Measurements from ENCODE around the gene PCOLCE2. TPM values are rescaled to one million over a fixed set of nuclear protein-coding genes. Genes with fewer than 3 reads are reported as not detected.
A peak's percentile ranks its signal among the peaks of the same experiment; 100 is the strongest.

Gene PCOLCE2
- total RNA-seq, 6 experiments from 2014 or later: 1.8 to 9.7 (median 3.8) TPM

DNA sequence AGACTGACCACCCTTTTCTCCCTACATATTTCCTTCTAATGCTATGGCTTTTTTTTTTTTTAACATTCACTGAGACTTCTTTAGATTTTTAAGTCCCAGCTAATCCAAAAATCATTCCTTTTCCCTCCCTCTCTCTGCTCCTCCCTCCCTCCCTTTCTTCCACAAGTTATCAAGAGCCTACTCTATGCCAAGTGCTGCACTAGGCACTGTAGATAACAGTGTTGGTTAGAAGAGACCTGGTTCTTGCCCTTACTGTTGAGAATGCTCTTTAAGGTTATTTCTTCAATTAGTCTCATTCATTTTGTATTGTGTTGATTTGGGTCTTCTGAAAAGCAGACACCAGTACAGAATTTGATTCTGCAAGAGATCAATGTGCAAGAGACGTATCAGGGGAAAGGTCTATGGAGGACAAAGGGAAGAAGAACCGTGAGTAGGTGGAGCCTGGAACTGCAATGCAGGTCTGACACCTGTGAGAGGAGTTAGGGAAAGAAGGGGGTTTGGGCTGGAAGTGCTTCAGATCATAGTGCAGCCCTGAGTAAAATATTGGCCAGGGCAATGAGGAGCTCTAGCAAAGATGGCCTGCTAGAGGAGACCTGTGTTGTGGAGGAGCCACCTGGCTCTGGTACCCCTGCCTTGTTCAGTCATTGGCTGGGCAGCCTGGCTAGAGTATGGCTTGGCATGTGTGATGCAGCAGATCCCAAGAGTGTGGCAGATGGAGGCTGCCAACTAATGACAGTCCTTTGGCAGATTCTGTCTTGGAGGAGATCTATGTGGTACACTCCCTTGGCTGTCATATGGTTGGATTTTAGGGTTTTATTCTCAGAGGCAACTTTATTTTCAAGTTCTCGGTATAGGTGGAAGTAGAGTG lies 9.7 kb upstream of the PCOLCE2 start:
- no peak overlapping the region for H3K27ac ChIP-seq
- ATAC-seq: no peak
- H3K36me3 ChIP-seq: no peaks in the 10 kb centered on the region
- no peak overlapping the region for H3K4me3 ChIP-seq
- intact Hi-C loops (cut with DNase I): no loop called here
- 62% methylated on average over 3 of the region's 3 CpGs for WGBS (ENCODE audit: insufficient coverage, low coverage, low lambda C conversion rate, missing lambda C conversion rate)
- H3K27me3 ChIP-seq: no peaks in the 10 kb centered on the region
- no peak for TF ChIP-seq POLR2A (IDR thresholded peaks at IDR 0.05)
- TF ChIP-seq, protein P1, sequence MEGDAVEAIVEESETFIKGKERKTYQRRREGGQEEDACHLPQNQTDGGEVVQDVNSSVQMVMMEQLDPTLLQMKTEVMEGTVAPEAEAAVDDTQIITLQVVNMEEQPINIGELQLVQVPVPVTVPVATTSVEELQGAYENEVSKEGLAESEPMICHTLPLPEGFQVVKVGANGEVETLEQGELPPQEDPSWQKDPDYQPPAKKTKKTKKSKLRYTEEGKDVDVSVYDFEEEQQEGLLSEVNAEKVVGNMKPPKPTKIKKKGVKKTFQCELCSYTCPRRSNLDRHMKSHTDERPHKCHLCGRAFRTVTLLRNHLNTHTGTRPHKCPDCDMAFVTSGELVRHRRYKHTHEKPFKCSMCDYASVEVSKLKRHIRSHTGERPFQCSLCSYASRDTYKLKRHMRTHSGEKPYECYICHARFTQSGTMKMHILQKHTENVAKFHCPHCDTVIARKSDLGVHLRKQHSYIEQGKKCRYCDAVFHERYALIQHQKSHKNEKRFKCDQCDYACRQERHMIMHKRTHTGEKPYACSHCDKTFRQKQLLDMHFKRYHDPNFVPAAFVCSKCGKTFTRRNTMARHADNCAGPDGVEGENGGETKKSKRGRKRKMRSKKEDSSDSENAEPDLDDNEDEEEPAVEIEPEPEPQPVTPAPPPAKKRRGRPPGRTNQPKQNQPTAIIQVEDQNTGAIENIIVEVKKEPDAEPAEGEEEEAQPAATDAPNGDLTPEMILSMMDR (IDR thresholded peaks at IDR 0.05): no peak
- H3K4me1 ChIP-seq: peaks cover 0 to 7% (median 0%) of the 10 kb centered on the region in 4 donors
- no peaks in the 10 kb centered on the region for H3K9me3 ChIP-seq
- no peak for DNase-seq

DNA sequence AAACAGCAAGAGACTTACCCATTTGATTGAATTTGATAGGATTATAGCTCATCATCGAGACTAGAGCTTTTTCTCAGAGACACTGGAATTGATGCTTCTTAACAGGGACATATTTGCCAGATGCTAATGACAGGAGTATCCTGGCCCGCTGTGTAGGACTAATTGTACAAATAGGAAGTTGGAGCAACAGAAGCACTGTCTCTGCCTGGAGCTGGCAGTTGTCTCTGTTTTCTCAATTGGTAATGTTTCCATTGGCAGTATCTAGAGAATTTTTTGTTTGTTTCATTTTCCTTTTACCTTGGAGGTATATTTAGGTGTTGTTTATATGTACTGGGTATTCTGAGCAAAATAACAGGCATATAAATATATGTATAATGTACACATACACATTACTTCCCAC lies 8.9 kb upstream of the PCOLCE2 start:
- no peak overlapping the region for H3K4me3 ChIP-seq
- H3K36me3 ChIP-seq: no peaks in the 10 kb centered on the region
- intact Hi-C loops (cut with DNase I): no loop called here
- ATAC-seq: peak; percentile 52 to 82 (median 73)
- H3K27me3 ChIP-seq: no peaks in the 10 kb centered on the region
- no peak overlapping the region for H3K27ac ChIP-seq
- TF ChIP-seq, protein P1 (IDR thresholded peaks at IDR 0.05): no peak
- TF ChIP-seq POLR2A (IDR thresholded peaks at IDR 0.05): no peak
- whole genome bisulfite sequencing (ENCODE audit: insufficient coverage, low coverage, low lambda C conversion rate, missing lambda C conversion rate): 43% methylated on average over 2 of the region's 2 CpGs
- no peak for DNase-seq
- peaks cover 0 to 7% (median 0%) of the 10 kb centered on the region in 4 donors for H3K4me1 ChIP-seq
- no peaks in the 10 kb centered on the region for H3K9me3 ChIP-seq

DNA sequence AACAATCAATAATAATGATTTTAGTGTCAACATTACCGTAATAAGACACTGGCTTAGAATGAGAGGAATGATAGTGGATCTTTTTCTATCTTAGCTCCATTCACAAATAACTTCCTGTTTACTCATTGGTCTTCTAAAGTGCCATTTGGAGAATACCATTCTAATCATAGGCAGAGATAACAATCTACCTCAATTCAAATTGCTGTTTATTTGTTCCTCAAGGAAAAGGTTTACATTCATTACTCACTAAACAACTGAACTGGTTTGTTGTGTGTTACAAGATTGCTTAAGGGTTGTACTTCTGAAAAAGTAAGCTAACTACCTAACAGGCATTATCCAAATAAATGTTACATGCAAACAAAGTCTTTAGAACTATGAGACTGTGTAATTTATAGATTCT lies 8.1 kb upstream of the PCOLCE2 start:
- ATAC-seq (no peak), DNase-seq (no peak)
- intact Hi-C loops (cut with DNase I): no loop called here
- H3K27ac ChIP-seq: no peak overlapping the region
- no peak overlapping the region for H3K4me3 ChIP-seq
- H3K27me3 ChIP-seq: no peaks in the 10 kb centered on the region
- no peaks in the 10 kb centered on the region for H3K9me3 ChIP-seq
- TF ChIP-seq, protein P1 (IDR thresholded peaks at IDR 0.05): no peak
- no peak for TF ChIP-seq POLR2A (IDR thresholded peaks at IDR 0.05)
- WGBS (ENCODE audit: insufficient coverage, low coverage, low lambda C conversion rate, missing lambda C conversion rate): 30% methylated on average over 1 of the region's 1 CpG
- H3K36me3 ChIP-seq: no peaks in the 10 kb centered on the region
- peaks cover 0 to 7% (median 0%) of the 10 kb centered on the region in 4 donors for H3K4me1 ChIP-seq

DNA sequence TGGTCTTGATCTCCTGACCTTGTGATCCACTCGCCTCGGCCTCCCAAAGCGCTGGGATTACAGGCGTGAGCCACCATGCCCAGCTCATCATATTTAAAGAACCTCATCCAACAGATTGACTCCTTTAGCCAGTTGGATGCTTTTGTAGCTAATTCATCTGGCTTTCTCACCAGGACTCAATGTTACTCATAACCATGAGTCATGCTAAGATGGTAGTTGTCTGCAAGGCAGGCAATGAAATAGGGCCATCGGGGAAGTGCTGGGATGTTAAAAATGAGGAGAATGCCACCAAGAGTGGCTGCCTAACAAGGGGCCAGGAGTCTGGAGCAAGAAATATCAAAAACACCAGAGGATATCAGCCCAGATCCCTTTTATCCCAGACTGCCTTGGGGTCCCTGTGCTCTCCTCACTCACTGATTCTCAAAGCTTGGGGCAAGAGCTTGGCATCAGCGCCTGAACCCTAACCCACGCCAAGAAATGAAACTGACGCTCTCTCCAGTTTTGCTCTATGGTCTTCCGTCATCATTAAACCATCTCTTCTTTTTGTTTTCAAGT lies 7.4 kb upstream of the PCOLCE2 start:
- ATAC-seq (no peak), DNase-seq (no peak)
- no peaks in the 10 kb centered on the region for H3K27me3 ChIP-seq
- intact Hi-C loops (cut with DNase I): no loop called here
- H3K4me3 ChIP-seq: no peak overlapping the region
- TF ChIP-seq, protein P1 (IDR thresholded peaks at IDR 0.05): no peak
- TF ChIP-seq POLR2A (IDR thresholded peaks at IDR 0.05): no peak
- no peaks in the 10 kb centered on the region for H3K36me3 ChIP-seq
- H3K27ac ChIP-seq: no peak overlapping the region
- H3K4me1 ChIP-seq: peaks cover 0 to 7% (median 0%) of the 10 kb centered on the region in 4 donors
- 97% methylated on average over 9 of the region's 9 CpGs for WGBS (ENCODE audit: insufficient coverage, low coverage, low lambda C conversion rate, missing lambda C conversion rate)
- H3K9me3 ChIP-seq: no peaks in the 10 kb centered on the region

Data from right lobe of liver (tissue), 6 donors.